Right renal cortex interstitium (tissue), 3 donors: ENCODE data around the gene SLC15A1. TPM values are rescaled to one million over a fixed set of nuclear protein-coding genes. Genes with fewer than 3 reads are reported as not detected.

Source experiments
- DNase-seq, 3 donors: peaks; one replicate each; pipeline ENCODE4 v3.0.0-alpha.2; 2013; ENCODE audit warnings: low read depth in 3 of 3, low spot score in 2 of 3
- polyA plus RNA-seq, 3 donors: library from polyadenylated mRNA; unstranded; fragments of 120-200 nt; gene quantifications; one replicate each; pipeline ENCODE4 v1.2.1, GENCODE V29; 2013; ENCODE audit not compliant: insufficient read length in 3 of 3

SLC15A1 gene, protein sequence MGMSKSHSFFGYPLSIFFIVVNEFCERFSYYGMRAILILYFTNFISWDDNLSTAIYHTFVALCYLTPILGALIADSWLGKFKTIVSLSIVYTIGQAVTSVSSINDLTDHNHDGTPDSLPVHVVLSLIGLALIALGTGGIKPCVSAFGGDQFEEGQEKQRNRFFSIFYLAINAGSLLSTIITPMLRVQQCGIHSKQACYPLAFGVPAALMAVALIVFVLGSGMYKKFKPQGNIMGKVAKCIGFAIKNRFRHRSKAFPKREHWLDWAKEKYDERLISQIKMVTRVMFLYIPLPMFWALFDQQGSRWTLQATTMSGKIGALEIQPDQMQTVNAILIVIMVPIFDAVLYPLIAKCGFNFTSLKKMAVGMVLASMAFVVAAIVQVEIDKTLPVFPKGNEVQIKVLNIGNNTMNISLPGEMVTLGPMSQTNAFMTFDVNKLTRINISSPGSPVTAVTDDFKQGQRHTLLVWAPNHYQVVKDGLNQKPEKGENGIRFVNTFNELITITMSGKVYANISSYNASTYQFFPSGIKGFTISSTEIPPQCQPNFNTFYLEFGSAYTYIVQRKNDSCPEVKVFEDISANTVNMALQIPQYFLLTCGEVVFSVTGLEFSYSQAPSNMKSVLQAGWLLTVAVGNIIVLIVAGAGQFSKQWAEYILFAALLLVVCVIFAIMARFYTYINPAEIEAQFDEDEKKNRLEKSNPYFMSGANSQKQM
- polyA plus RNA-seq = 10 to 100 TPM in 1 of 3 donors, 1 to 10 TPM in 2; 7.4 to 10.1 (median 7.6) TPM

DNA sequence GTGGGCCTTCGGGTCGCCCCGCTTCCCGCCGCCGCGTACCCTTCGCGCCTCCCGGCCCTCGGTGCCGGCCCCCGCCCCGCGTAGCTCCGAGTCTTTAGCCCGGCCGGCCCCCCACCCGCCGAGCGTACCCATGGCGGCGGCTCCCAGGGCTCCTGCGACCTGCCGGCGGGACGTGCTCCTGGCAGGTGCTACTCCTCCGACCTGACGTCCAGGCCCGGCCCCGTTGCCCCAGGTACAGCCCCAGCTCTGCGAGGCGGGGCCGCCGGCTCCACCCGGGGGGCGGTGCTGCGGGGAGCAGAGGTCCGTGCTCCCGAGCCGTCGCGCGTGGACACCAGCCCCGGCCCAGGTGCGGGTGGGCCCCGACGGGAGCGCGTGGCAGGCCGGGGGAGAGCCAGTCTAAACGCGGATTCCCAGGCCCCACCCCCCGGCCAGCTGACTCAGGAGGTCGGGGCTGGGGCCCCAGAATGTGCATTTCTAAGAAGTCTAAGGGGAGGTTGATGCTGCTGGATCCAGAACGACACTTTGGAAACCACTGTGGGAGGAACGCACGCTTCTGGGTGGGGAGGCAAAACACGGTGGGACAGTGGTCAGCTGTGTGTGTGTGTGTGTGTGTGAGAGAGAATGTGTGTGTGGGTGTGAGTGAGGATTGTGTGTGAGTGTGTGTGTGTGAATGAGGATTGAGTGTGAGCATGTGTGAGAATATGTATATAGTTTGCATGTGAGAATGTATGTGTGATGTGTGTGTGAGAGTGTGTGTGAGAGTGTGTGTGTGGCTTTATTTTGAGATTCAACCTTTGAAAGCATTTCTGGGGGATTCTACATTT lies at the start of gene SLC15A1:
Gene SLC15A1 (minus strand): TSS at position 206 of the 824 bp plus-strand sequence. CDS start 74 bp downstream, at position 132.
- DNase-seq = no peak

- DNase-seq = no peak
These were observed 49.4 kb upstream of the SLC15A1 start for GRCh38 chr13:98801626-98802418.

- DNase-seq = no peak
These were observed 47.6 kb upstream of the SLC15A1 start for GRCh38 chr13:98800078-98800477.

DNA sequence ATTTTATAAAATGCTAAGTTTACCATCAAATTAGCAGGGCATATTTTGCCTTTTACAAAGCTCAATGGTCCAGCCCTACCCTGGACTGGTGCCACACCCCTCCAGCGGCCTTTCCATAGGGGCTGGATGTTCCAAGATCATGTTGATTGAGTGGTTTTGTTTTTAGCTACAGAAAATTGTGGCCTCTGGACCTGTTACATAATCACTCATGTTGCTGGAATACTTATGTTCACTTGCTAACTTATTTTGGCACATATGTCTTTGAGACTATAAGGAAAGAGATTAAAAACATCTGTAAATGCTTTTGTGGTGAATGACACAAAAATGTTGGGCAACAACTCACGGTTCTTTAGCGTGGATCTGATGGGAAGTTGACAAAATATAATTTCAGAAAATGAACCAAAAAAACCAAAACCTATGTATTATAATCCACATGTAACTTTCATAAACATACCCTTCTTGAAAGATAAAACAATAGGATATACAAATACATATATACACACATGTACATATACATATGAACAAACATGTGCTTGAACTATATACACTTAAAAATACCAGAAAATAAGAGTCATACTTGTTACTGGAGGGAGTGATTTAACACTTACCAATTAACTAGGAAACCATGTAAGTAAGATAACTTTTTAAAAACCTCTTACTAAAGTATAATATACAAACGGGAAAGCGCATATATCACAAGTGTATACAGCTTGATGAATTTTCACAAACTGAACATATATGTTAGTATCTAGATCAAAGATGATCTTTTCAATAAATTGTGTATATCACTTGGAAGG lies 46.6 kb upstream of the SLC15A1 start:
- no peak for DNase-seq

- no peak for DNase-seq
These were observed 45.0 kb upstream of the SLC15A1 start for GRCh38 chr13:98797456-98797855.

GRCh38 chr13:98796798-98797197 lies 44.3 kb upstream of the SLC15A1 start:
- DNase-seq = no peak

- DNase-seq = no peak
These were observed 43.7 kb upstream of the SLC15A1 start for GRCh38 chr13:98796191-98796590.

DNA sequence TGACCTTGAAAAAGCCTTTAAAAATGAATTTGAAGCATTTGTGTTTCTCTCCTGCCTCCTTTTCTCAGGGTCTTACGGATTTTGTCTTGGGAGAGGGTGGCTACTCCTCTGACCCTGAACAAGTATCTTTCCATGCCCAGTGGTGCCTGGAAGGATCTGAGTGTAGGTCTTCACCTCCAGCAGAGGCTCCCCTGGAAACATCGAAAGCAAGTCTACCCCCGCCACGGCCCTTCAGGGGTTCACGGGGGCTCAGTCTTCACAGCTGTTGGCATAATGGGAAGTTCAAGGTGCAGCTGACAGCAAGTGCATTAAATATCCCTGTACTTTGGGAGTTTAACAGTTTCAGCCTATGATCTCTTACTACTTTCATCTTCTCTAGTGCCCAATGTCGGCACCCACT lies 42.7 kb upstream of the SLC15A1 start:
- DNase-seq = no peak

- DNase-seq = no peak
These were observed 42.0 kb upstream of the SLC15A1 start for GRCh38 chr13:98794498-98794897.

GRCh38 chr13:98792785-98793495 lies 40.5 kb upstream of the SLC15A1 start:
- no peak for DNase-seq

DNA sequence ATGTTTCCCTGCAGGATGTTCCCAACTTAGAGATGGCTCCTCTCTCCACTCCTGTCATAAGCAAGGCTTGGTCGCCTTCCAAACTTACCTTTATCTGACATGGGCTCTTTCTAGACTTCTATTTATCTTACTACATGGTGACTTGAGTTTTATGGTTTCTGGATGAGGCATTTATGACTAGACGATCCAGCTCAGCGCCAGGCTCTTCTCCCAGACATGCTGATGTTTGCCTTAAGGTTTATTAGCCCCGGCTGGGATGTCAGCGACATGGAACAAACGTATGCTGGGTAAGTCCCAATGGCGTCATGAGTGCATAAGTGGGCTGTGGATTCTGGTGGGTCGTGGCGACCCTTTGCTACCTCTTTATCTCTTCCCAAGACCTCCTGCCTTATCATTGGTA lies 39.8 kb upstream of the SLC15A1 start:
- no peak for DNase-seq

- DNase-seq = no peak
These were observed 39.1 kb upstream of the SLC15A1 start for GRCh38 chr13:98791611-98792010.

GRCh38 chr13:98787996-98788395 lies 35.5 kb upstream of the SLC15A1 start:
- DNase-seq = no peak

- no peak for DNase-seq
These were observed 34.7 kb upstream of the SLC15A1 start for GRCh38 chr13:98787173-98787572.

DNA sequence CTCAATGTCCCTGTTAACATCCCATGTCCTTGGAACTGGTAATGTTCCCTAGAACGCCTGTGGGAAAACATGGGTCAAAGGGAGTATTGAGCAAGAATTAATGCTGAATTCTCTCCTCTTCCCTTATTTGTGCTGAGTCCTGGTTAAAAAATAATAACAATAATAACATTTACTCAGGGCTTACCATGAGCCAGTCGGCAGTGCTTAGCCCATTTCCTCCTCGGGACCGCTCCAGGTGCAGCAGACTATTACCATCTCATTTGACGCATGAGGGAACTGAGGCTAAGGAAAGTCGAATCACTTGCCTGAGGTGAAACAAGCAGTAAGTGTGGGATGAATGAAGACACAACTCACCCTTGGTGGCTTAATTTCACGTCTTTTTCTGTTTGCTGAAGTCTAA lies 33.6 kb upstream of the SLC15A1 start:
- peak in 1 of 3 donors; percentile 13 for DNase-seq

DNA sequence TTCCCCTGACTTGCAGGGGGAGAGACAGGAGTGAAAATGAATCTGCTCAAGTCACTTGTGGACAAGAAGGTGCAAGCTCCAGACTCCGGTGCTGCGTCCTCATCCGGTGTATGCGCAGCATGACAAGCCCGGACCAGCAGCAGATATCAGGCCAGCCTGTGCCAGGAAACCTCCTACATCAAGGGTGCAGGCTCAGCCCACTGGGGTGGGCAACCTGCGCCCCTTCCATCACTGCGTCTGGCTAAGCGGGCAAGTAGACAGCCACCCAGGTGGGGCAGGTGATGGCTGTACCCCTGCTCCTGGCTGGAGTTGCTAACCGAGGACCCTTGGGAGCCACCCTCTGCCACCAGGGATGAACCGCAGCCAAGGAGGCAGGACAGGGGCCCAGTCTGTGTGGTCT lies 32.9 kb upstream of the SLC15A1 start:
- no peak for DNase-seq

DNA sequence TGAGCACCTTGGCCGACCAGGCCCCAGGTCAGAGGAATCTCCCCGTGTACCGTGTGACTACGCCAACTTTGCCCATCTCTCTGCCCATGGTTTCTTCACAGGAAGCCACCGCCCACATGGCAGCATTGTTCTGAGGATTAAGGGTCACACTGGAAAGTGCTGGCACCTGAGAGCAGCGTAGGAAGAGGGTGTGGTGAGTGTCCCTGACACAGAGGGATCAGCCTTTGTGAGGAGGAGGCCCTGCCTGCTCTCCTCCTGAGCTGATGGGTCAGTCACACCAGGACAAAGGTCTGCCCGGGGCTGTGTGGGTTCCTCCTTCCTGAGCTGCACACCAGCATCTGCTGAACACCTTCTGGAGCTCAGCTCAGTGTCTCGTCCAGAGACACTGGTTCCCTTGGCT lies 32.2 kb upstream of the SLC15A1 start:
- no peak for DNase-seq

GRCh38 chr13:98783856-98784478 lies 31.5 kb upstream of the SLC15A1 start:
- no peak for DNase-seq
